AG08396 (cell line): Measurements from ENCODE around the gene SRPX.

Experiments used
- DNase-seq: peaks from one replicate; pipeline ENCODE4 v3.0.0; 2012; ENCODE audit warnings: low spot score, mixed read lengths

The SRPX gene

DNA sequence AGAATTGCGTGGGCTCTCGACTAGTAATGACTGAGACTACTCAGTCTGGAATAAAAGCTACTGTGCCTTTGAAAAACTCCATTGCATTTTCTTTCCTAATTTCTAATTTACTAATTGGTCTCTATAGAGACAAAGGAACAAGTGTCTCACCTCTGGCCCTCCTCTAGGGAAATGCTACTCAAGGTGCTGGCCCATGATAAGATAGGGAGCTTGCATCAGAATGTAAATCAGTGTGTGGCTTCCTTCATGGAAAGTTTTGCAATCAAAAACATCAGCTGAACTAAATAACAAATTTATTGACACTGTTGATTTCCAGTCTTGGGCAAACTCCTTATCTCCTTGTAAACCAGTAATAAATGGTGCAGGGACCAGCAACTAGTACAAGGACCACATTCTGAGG lies 81.8 kb downstream of the SRPX start:
- no peak for DNase-seq

DNA sequence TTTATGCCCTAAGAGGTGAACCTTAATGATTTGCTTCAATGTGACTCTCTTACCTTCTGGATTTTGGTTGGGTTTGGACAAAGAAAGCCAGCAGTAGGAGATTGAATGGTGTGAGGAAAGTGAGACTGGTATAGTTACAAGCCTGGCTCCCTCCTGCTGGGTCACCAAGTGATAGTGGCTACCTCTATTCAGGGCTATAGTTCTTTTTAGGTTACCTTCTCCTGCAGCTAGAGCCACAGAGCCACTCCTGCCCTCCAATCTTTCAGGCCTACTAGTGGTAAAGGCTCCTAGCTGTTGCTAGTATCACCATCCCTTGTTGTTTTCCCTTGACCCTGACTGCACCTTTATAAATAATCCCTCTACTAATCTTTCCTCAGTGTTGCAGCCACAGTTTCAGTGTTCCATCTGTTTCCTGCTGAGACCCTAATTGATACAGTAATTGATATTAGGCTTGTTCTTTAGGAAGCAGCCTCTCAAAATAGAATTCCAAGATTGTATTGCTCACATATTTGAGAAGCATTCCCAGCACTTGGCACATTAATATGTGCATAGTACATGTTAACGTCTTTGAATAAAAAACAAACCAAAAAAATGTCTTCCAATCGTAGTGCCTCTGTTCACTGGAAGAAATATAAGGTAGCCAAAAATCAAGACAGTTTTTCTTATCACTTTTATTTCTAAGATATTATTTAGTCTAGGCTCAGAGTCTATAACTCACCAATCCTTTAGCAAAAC lies 82.3 kb downstream of the SRPX start:
- DNase-seq = no peak

DNA sequence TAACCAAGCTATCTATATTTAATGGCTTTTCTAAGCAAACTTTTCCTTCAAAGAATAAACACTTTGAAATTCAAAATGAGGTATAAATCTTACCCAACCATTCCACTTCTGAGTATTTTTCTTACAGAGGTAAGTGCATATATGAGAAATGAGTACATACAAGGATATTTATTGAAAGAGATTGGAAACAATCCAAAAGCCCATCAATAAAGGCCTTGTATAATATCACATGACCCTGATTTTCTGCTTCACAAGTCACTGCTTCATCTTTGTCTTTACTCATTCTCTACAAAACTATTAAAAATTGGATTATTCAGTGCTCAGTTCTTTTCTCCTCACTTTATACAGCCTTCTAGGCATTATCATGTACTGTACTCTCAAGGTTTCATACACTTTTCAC lies 91.3 kb downstream of the SRPX start:
- DNase-seq = no peak

DNA sequence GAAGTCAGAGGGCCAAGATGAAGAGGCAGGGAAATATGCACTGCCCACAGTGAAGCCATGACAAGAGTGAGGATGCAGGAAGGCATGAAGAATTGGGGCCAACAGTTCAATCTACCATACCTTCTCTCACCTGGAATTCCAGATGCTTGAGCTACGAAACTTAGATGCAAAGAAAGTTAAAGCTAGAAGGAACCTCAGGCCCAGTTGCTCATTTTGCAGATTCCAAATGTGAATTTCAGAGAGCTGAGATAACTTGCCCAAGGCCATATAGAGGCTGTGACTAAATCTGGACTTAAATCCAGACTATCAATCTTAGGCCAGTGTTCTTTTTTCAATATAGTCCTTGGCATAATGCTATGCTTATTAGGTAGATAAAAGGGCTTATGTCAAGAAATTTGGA lies 92.7 kb downstream of the SRPX start:
- DNase-seq = no peak

DNA sequence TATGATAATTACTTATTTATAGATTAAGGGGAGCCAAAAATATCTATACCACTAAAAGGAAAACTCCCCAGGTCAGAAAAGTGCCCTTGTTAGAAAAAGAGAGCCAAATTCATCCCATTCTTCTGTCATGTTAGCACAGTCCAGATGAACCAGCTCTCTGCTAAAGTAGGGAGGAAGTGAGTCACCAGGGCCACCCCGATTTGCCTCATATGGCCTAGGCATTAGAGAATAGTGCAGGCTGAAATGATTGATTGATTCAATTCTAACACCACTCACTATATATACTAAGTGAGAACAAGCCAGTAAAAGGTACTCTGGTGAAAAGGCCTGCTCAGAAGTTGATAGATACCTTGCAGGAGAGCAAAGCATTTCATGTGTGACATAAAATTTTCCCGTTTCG lies 94.5 kb downstream of the SRPX start:
- DNase-seq = no peak

DNA sequence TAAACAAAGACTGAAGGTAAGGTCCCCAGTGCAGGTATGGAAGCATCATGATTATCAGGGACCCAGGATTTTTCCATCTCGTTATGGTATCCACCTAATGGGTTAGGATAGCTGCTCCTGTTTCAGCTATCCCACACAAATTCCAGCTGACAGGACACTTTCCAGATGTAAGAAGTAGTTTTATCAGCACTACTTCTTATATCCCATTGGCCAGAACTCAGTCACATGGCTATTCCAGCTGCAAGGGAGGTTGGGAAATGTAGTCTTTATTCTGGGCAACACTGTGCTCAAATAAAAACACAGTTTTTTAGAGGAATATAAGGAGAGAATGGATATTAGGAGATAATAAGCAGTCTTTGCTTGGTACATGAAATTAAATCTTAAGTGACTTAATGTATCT lies 96.7 kb downstream of the SRPX start:
- DNase-seq = no peak

DNA sequence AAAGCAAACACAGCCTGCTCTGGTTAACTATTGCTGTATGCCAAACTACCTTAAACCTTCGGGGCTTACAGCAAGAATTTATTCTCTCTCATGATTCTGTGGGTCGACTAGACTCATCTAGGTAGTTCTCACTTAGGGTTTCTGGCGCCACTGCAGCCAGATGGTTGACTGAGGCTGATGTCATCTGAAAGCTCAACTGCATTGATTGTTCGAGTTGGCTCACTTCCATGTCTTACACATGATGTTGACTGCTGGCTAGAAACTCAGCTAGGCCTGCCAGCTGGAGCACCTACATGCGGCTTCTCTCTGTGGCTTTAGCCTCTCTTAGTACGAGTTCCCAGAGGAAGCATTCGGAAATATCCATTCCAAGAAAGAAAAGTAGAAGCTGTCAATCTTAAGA lies 103.2 kb downstream of the SRPX start:
- DNase-seq = no peak

DNA sequence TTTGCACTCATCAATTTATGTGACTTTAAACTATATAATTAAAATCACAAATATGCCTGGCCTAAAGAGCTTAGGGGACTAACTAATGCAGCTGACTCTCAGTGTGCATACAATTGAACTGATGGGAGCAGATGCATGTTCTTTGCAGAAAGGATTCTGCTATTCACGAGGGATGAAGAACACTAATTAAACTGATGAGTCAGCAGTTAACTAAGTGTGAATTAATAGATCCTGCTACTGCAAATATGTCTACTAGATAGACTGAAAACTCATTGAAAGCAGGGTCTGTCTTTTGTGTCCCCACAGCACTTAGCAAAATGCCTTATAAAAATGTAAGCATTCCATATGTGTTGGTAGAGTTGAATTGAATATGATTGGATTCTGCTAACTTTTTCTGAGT lies 104.0 kb downstream of the SRPX start:
- no peak for DNase-seq

DNA sequence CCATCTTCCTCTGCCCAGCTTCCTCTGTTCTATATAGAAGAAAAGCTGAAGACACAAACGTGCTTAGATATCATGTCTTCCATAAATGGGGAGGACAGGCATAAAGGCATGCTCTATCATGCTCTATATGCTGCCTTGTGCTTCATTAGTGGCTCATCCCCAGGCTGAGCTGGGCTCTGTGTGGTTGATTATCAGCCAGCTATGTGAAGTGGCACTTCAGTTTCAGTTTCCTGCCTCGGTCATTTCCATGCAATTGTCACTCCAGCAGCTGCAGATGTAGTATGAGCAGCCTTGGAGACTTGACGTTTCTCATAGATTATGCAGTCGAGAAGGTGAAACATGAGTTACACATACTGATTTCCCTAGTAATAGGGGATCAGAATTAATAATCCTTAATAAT lies 108.1 kb downstream of the SRPX start:
- no peak for DNase-seq

DNA sequence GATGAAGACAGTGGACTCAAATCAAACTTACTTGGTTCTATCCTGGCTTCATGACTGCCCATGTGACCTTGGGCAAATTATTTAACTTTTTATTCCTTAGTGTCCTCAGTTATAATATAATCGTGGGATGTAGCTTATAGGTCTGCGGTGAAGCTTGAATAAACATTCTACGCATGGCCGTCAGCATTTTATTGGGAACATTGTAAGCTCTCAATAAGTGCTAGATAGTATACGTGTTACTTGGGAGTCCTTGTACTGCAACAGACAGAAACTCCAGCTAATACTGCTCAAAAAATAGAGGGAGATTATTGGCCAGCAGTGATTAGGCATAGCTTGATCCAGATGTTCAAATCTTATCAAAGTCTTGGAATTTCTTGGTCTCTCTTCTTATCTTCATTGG lies 109.5 kb downstream of the SRPX start:
- no peak for DNase-seq

DNA sequence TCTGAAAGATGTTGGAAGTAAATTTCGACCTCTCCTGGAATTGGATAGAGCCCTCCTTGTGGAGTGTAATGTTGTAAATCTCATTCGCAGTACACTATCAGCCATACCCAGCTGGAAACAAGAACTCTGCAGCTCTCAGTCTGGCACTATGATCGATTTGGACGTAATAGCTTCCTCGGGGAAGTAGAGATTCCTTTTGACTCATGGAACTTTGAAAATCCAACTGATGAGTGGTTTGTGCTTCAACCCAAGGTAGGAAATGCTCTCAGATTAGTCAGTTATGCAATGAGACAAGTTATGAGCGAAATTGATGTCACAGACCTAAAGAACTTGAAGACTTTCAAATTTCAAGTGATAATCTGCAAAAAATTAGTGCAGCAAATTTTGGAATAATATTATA lies 110.4 kb downstream of the SRPX start:
- no peak for DNase-seq

DNA sequence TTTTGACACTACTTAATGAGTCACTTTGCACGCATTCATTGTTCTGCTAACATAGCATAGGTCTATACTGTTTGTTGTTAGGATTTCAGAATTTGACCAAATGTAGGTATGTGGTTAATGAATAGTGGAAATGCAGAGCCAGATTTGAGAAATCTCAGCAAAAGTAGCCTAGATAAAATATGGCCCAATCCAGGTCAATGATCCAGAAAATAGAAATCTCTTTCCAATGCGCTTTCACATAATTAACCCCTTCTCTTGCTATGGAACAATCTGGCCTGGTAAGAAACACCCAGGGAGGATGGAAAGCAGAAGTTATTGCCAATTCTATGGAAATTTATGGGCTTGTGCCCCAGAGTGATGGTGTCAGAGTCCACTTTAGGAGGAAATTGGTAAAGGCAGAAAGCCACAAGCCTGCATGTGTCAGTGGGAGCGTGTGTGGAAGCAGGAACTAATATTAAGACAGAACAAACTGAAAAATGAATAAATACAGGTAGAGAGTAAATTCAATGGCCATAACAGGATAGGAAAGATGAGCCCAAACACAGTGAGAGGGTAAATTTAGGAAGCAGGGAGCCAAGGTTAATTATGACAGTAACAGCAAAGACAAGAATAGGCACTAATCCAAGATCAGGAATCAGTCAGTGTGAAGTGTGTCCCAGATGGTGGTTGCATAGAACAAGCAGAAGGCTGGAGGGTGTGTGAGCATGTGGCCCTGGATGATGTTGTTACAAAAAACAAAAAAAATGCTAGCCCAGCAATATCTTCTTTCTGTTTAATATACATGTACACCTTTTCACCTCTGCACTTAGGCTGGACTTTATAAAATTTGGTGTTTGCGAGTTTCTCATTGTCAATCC lies 111.4 kb downstream of the SRPX start:
- DNase-seq = no peak

DNA sequence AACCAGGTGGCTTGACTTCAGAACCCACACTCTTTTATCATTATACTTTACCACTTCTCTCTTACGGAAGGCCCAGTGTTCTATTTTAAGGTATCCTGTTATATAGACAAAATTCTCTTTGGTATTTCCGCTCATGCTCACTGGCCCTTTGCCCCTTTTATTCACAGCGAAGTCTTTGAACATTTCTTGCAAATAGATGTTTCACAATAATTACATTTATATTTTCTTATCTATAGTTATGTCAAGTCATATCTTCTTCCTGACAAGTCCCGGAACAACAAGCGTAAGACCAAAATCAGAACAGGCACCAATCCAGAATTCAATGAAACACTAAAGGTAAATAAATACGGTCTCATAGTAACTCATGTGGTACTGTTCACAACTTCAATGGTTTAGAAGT lies 112.3 kb downstream of the SRPX start:
- DNase-seq = no peak

DNA sequence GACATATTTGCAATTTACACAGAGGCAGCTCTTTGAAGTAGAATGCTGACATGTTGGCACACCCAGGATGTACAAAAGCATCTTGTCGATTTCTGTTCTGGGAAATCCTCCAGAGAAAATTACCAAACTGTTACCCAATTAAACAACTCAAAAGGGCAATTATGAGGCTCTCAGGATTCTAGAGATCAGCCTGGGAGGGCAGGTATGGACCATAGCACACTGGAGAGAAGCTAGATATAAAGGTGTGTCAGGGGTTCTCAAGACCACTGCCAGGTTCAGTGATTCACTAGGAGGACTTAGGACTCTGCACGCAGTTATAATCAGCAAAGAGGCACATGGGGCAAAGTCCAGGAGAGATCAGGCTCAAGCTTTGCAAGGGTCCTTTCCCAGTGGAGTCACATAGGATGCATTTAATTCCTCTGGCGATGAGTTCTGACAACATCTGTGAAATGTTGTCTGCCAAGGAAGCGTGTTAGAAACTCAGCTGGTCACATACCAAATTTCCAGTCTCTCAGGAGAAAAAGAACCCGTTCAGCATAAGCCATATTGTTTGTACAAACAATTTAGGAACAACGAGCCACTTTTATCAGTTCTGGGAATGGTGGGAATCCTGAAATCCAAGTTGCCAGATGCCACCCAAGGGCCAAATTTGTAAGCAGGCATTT lies 113.5 kb downstream of the SRPX start:
- no peak for DNase-seq

DNA sequence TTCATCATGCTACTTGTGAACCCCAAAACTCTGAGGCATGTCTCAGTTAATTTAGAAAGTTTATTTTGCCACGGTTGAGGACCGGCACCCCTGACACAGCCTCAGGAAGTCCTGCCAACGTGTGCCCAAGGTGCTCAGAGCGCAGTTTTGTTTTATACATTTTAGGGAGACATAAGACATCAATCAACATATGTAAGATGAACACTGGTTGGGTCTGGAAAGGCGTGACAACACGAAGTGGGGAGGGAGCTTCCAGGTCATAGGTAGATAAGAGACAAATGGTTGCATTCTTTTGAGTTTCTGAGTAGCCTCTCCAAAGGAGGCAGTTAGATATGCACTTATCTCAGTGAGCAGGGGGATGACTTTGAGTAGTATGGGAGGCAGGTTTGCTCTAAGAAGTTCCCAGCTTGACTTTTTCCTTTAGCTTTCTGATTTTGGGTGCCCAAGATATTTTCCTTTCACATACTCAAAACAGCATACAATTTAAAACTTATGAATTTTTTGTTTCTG lies 115.4 kb downstream of the SRPX start:
- DNase-seq = no peak

DNA sequence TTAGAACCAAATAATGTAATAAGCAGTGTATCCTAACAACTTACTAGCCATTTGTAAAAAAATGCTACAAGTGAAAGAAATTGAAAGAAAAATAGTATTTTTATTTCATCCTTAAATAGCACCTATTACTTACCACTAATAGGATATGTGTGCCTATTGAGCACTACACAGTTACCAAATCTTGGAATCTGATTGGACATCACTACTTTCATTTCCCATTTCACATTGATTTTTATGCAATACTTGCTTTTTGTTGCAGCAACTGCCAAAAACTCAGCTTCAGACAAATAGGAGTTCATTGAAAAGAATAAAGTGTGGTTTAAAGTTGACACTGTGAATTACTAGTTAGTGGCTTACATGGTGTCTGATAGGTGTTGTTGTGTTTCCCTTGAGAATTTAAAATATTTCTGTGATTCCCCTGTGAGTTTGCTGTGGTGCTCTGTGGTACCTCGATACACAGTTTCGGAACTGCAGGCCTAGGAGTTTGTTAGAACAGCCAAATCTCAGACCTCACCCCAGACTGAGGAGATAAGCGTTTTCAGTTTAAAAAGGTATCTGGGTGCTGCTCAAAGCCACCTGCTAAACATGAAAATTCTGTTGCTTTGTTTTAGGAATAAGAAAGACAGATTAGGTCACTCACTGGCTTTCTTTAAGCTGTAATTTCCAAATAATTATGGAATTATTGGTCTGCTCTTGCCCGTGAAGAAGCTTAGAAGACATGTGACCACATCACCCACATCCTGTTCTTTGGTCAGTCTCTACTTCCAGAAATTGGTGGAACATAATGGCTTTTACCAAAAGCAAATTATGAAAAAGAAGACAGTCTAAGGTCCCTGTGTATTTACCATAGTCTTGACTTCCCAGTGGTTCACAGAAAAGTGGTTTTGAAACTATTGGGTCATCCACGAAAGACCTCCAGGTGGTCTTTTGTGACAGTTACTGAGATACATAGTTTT lies 116.5 kb downstream of the SRPX start:
- no peak for DNase-seq

DNA sequence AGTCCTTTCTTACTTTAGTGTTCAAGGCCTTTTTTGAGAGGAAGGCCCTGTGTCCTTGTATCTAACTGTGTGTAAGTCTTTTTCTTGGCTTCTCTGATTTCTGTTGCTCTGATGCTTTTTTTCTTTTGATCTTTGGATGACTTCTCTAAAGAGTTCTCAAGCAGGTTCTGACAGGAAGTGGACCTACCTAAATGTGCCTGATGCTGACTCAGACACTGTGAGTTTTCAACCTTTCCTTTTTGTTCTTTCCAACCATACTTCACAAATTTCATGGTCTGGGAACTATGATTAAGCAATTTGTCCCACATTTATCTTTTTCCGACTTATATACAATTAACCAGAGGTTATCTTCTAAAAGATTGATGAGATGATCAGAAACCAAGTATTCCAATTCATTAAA lies 117.8 kb downstream of the SRPX start:
- no peak for DNase-seq

DNA sequence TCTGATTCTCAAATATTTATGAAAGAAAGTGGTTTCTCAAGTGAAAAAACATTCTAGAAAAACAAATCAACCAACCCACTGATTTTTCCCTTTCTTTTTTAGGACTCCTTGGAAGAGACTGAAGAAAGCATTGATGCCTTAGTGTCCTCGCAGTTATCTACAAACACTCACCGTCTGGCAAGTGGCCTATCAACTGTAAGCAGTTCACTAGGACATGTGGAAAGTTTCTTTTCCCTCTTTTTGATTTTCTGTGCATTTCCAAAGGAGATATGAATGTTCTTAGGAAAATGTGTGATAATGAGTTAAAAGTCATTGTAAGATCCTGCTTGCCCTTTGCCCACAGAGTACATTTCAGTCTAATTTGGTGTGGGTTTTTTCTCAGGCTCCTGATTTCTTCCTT lies 118.4 kb downstream of the SRPX start:
- DNase-seq = no peak

DNA sequence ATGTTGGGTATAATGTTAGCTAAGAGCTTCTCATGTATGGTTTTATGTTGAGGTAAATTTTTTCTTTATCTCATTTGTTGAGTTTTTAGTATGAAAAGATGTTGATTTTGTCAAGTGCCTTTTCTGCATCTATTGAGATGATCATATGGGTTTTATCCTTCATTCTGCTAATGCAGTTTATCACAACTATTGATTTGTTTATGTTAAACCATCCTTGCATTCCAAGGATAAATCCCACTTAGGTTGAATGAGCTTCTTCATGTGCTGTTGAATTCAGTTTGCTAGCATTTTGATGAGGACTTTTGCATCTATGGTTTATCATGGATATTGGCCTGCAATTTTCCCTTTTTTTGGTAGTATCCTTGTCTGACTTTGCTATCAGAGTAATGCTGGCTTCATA lies 121.0 kb downstream of the SRPX start:
- no peak for DNase-seq
